Mesenteric fat pad (tissue), 1 donor: ENCODE data around the gene ICAM3. TPM values are rescaled to one million over a fixed set of nuclear protein-coding genes. Genes with fewer than 3 reads are reported as not detected.

Experiments used
- DNase-seq: peaks from one replicate; pipeline ENCODE4 v3.0.0-alpha.2; 2020; ENCODE audit warnings: low spot score
- total RNA-seq: library from RNA; stranded (reverse); fragmentation: NEBNext Ultra II Directional; extraction: Animal tissue kit (Norgen Biotek cat#: 25700); gene quantifications from one replicate; pipeline ENCODE4 v1.2.1, GENCODE V29; 2021
- donor health status: DM: yes; HTN: yes; CAD: no.

Gene ICAM3
- total RNA-seq, 1 donor from 2014 or later = 25.0 TPM

DNA sequence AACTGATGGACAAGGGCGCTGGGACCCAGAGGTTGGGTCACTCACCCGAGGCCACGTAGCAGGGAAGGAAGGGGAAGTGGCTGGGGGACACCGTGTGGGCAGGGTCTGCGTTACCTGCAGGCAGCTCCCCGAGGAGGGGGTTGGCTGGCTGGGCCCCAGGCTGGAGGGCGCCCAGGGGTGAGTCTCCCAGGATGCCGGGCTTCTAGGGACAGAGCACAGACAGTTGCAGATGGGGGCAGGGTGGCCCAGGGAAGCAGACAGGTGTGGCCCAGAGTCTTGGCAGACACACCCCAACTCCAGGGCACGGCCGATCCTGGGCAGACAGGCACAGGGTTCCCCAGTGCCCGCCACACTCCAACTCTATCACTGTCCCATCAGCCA lies 18.0 kb downstream of the ICAM3 start:
- no peak for DNase-seq

DNA sequence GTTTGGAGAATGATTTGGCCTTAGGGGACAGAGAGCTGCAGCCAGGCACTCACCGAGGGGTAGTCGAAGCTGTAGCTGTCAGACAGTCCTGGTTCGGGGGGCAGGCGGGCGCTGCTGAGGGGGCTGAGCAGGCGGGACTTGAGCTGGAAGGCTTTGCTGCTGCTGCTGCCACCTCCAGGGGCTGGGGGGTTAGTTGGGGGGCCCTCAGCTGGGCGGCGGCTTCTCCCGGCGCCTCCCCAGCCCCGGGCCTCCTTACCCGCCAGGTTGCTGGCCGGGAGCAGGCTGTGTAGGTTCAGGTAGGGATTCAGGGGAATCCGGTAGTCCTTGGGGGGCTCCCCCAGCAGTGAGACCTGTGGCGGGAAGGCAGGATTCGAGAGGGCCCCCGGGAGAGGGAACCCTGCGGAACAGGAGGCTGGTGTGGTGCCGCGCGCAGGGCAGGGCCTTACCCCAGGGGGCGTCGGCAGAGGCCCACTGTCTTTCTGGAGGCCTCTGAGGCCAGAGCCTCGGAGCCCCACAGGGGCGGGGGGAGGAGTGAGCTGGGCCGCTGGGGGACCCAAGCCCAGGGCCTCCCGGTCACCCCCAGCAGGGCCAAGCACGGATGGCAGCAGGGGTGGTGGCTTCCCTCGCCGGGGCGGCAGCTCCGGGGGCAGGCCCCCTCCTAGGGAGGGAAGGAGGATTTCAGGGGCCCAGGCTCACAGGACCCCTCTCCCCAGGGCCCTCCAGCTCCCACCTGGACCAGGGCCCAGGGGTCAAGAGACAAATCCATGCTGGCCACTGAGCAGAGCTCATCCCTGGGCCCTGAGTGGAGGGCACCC lies 18.6 kb downstream of the ICAM3 start:
- no peak for DNase-seq

DNA sequence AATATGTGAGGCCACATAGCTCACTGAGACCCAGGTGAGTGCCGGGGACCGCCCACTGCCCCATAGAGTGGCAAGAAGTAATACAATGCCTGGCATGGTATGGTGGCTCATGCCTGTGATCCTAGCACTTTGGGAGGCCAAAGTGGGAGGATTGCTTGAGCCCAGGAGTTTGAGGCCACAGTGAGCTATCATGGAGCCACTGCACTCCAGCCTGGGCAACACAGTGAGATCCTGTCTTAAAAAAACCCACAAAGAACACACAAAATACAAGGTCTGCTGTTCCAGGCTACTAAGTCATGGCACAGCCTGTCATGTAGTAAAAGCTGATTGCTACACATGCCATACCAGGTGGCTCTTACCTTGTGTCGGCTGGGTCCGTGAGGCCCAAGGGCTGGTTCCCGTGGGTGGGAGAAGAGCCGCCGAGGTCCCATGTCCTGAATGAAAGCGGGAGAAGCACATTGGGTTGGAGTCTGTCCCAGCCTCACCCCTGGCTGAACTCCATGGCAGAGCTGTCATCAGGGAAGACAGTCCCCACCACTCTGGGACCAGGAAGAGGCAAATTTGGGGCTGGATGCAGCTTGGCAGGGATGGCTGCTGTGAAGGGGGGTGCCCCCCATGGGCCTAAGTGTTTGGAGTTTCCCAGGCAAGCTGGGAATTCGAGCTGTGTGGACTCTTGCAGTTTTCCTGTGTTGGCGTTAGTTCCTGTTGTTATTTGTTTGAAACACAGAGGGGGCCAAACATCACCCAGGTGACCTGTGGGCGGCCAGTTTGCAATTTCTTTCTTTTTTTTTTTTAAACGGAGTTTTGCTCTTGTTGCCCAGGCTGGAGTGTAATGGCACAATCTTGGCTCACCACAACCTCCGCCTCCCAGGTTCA lies 20.4 kb downstream of the ICAM3 start:
- DNase-seq = peak; percentile 62

DNA sequence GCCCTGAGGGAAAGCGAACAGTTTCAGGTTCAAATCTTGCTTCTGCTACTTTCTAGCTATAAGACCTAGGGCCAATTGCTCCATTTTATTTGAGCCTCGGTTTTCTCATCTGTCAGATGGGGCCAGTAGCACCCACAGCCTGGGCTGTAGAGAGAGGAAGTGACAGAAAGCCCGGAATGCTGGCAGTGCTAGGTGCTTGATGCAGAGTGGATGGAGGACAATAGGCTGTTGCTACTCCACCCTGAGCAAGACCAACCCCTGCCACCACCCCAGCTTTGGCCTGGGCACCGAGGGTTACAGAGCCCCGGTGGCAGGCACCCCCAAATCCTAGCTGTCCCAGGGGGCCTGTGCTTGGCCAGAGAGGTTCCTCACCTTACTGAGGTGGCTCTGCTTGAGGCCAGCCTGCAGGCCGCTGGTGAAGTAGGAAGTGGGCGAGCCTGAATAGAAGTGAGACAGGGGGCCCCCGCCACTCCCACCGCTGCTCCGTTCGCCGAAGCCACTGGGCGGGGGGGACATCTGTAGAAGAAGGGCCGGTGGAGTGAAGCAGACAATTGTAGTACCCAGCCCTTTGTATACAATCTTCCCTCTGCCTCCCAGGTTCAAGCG lies 21.5 kb downstream of the ICAM3 start:
- DNase-seq = peak; percentile 73

DNA sequence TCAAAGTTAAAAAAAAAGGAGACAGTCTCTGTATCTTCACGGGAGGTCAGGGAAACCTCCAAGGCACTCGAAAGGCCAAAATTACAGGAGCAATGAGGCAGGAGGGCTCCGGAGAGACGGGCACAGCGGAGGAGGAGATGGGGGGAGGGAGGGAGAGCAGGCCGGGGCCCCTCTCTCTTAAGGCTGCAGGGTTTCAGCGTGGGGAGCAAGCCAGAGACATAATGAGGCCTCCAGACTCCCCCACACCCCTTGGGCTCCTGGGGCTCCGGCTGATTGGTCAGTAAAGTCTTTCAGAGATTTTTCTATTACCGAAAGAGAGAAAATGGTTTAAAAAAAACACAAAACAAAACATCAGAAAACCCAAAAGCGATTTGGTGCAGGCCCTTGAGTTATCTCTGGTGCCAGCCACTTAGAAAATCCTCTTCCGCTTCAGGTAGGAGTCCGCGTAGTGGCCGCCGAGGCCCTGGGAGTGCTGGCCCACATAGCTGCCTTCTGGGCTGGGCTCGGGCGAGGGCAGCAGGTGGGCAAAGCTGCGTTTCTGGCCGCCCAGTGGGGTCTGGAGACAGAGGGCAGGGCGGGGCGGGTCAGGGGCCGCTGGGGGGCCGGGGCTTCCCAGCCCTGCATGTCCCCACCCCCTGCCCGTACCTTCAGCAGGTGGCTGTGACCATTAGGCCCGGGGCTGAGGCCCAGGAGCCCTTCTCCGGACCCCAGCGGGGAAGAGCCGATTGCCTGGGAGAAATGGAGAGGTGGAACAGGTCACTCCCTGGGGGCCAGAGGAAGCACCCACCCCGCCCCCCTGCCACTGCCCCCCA lies 22.2 kb downstream of the ICAM3 start:
- peak; percentile 73 for DNase-seq

DNA sequence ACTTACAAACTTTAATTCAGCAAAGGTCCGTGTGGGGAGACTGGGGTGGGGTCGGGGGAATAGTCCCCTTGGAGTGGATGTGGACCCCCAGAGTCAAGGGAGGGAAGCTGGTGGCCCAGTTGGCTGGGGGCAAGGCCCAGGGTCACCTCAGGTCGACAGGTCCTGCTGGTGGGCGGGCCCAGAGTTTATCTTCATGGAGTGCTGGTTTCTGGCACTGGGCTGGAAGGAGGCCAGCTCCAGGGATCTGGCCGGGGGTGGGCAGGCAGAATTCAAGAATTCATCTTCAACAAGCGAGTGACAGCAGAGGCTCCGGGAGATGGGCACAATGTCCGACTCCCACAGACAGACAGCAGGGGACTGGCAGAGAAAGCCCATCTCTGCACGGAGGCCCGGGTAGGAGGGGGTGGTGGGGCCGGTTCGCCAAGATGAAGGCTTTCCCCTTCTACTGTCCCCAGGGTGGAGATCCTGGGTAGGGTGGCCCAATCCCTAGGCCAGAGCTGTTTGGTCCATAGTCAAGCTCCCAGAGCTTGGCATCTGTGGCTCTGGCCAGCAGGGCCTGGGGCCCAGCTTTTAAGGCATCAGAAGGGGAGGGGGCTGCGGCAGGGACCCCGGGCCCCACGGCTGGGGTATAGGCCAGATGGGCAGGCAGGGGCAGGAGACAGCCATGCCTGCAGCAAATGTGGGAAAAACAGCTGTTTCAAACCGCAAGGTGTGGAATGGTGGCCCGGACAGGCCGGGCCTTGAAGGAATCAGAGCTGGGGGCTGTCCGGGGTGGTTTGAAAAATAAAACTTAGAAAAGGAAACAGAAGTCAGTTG lies 23.0 kb downstream of the ICAM3 start:
- DNase-seq = peak; percentile 89

DNA sequence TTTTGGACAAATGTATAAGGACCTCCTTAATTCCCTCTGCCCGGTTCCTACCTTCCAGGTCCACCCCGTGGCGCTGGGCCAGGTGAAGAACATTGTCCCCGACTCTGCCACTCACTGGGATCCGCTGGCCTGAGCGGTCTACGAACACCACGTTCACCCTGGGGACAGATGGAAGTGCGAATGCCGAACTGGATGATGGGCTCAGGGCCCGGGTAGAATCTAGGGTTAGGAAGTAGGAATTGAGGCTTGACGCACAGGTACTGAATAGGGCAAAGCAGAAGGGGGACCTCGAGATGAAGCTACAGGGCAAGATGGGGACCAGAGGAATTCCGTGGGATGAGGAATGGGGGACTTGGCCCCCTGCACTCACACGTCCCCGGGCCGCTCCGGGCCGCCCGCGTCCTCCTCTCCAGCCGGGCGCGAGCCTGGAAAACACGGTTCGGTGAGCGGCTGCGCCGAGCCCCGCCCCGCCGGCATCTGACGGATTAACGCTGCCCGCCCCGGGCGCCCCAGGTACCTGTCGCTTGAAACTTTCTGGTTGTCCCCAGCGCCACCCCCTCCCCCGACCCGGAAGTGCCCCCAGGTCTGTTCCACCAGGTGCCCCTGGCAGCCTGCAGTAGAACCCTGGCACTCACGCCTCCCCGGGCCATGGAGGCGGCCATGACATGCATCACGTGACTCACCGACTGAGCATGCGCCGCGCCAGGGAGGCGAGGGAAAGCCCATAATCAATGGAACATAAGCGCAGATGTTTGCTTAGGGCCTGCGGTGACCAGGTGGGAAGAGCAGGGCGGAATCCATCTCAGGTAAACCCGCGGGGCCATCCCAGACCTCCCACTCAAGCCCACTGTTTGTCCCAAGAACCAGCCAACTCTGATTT lies 23.8 kb downstream of the ICAM3 start, which contains the start of gene FDX2:
Gene FDX2, minus strand, starts transcription at position 681 of the 880 bp plus-strand sequence. Its CDS starts 19 bp downstream, at position 662.
- DNase-seq = peak; percentile 97

DNA sequence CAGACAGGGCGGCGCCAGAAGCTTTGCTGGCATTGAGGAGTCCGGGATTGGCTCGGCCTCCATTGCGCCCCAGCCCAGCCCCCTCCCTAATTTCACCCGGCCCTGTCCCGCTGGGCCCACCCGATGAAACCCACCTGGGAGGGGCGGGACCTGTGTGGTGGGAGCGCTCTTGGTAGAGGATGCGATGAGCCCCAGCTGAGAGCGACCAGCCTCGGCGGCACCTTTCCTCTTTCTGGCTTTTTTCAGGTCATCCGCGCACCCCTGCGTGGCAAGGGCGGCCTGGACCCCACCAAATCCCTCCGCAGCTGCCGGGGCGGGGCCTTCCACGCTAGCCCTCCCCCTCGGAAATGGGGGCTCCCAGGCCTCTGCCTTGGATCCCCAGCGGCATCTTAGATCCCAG lies 30.0 kb downstream of the ICAM3 start, which contains the start of gene ZGLP1:
Gene ZGLP1, minus strand, starts transcription at position 393 of the 400 bp plus-strand sequence.
- peak; percentile 77 for DNase-seq

DNA sequence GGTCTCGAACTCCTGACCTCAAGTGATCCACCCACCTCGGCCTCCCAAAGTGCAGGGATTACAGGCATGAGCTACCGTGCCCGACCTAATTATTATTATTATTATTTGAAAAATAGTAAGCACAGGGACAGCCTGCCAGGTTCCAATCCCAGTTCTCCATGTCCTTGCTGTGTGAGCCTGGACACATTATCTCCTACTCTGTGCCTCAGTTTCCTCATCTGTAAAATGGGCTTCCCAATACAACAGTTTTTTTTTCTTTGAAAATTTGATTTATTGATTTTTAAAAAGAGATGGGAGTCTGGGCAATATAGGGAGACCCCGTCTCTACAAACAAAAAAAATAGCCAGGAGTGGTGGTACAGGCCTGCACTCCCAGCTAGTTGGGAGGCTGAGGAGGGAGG lies 33.1 kb downstream of the ICAM3 start:
- no peak for DNase-seq

DNA sequence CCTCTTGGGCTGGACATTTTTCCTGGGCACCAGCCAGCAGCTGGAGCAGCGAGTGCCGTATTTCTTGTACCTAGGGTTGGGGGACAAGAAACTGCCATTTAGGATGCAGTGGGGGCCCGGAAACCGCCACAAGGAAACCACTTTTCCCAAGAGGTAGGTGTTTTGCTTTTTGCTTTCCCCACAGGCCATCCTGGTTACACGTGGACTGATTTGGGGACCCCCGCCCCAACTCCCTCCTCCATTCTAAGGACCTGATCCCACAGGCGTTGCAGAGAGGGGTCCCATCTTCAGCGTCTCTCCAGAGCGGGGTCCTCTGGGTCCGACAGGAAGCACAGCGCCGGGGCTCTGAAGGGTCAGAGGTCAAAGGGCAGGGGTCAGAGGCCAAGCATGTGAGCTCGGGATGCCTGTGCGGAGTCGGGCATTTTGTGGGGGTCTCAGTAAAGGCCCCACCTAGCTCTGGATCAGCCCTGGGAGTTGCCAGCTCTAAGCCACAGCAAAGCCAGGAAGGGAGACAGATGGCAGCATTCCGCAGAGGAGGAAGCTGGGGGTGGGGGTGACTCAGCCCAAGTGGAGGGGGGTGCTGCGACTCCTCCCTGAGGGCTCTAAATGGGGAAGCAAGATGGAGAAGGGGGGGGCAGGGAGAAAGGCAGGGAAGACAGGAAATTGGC lies 34.2 kb downstream of the ICAM3 start:
- no peak for DNase-seq

DNA sequence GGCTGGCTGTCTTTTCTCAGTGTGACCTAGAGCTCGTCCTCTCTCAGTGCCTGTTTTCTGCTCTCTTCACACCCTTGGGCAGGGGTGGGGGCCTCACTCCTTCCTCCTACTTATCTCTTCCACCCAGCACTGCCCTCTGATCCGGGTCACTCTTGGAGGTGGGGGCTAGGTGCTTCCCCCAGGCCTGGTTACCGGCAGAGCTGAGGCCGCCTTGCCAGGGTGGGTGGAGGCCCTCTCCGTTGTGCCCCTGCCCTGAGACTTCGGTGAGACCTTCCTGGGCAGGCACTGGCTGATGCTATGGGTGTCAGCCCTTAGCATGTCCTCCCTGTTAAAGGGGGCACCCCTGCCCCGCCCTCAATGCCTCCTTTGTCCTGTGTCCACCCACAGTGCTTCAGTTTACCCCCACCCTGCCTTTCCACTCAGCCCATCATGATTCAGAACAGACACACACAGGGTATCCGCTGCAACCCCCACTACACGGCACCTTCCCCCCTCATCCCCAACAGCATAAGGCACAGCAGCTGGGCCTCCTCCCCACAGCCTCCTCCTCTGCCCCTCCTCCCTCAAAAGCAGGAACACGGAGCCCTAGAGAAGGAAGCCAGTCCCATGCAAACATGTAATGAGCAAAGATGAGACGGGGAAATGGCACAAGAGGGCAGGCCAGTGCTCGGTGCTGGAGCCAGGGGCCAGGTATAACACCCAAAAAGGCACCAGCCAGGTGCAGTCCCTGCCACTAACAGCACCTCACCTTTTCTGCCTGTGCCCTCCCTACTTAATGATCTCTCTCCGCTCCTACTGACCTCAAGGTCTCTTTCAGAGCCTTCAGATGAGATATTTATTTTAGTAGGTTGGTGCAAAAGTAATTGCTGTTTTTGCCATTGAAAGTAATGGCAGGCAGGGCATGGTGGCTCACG lies 39.6 kb downstream of the ICAM3 start:
- DNase-seq = no peak

DNA sequence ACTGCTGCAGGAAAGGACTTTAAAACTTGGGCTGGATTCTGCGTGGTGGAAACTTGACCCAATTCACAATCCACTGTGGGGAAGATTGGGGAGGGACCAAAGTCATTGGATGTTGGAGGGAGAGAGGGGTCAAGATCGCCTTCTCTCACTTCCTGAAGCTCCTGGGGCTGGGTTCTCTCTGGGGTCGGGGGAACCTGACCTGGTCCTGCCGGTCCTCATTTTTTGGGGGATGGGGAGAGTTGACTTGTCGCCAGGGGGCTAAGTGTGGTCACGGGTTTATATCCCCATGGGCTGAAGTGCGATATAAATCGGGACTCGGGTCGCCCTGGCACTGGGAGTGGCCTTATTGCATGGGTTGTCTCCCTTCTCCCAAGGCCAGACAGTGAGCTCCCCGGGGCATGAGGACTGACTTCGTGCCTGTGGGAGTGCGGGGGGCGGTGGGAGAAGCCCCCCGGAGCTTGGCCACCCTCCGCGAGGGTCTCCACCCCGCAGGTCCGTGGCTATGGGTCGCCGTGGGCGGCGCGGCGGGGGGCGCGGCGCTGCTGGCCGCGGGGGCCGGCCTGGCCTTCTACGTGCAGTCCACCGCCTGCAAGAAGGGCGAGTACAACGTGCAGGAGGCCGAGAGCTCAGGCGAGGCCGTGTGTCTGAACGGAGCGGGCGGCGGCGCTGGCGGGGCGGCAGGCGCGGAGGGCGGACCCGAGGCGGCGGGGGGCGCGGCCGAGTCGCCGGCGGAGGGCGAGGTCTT lies 43.4 kb downstream of the ICAM3 start:
- no peak for DNase-seq

DNA sequence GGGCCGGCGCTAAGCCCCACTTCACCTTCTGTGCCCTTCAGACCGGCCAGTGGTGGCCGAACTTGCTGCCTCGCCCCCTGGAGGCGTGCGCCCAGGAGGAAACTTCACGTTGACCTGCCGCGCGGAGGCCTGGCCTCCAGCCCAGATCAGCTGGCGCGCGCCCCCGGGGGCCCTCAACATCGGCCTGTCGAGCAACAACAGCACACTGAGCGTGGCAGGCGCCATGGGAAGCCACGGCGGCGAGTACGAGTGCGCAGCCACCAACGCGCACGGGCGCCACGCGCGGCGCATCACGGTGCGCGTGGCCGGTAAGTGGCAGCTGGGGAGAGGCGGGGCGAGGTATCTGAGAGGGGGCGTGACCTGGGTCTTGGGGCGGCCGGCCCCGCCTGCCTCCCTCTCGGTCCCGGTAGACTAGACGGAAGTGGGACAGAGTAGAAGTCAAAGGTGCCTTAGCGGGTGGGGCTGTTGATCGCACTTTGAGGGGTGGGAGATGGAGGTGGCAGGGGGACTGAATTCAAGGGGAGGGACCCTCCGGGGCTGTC lies 44.0 kb downstream of the ICAM3 start:
- no peak for DNase-seq

DNA sequence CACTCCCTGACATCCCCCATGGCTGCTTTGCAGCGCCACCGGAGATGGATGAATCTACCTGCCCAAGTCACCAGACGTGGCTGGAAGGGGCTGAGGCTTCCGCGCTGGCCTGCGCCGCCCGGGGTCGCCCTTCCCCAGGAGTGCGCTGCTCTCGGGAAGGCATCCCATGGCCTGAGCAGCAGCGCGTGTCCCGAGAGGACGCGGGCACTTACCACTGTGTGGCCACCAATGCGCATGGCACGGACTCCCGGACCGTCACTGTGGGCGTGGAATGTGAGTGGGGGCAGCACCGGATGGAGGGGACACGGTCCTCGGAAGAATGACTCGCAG lies 45.1 kb downstream of the ICAM3 start:
- DNase-seq = no peak

DNA sequence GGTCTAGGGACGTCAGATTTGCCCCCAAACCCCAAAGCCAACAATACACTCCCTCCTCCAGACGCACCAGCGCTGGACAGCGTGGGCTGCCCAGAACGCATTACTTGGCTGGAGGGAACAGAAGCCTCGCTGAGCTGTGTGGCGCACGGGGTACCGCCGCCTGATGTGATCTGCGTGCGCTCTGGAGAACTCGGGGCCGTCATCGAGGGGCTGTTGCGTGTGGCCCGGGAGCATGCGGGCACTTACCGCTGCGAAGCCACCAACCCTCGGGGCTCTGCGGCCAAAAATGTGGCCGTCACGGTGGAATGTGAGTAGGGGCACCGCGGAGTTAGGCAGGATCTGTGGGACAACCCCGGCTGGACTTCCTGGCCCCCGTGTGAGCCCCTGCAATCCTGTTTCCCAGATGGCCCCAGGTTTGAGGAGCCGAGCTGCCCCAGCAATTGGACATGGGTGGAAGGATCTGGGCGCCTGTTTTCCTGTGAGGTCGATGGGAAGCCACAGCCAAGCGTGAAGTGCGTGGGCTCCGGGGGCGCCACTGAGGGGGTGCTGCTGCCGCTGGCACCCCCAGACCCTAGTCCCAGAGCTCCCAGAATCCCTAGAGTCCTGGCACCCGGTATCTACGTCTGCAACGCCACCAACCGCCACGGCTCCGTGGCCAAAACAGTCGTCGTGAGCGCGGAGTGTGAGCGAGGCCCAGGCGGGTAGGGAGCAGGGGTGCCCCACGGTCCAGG lies 45.6 kb downstream of the ICAM3 start:
- no peak for DNase-seq
